LNCaP clone FGC (cell line): ENCODE data around the gene CNTN2.

Experiments used
- DNase-seq: peaks from one replicate; pipeline ENCODE4 v3.0.0-alpha.2; 2011; ENCODE audit warnings: low read depth
- H3K4me3 ChIP-seq: 2 replicates; pipeline ENCODE4 v1.5.1; 2011; ENCODE audit warnings: mild to moderate bottlenecking, low read depth, low read length, control low read depth
- TF ChIP-seq, protein P1 (sequence below): IDR thresholded peaks from 2 replicates; pipeline ENCODE4 v1.5.1; 2012; ENCODE audit warnings: mild to moderate bottlenecking; ENCODE audit not compliant: control insufficient read depth, insufficient read depth; ENCODE audit errors: extremely low read depth

The CNTN2 gene

DNA sequence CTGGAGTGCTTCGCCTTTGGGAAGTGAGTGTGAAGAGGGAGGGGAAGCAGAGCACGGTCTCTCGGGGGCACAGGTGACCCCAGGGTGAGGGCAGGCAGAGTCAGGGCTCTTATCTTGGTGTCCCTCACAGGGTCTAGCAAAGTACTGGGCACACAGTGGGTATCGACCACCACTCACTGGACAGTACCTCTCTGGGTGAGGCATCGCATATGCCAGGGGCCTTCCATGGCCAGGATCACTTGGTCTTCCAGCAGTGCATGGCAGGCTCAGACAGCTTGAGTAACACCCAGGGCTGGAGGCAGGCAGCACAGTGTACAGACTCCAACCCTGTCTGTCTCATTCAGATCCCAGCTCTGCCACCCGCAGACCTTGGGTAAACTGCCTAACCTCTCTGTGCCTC, 16.6 kb downstream of the CNTN2 start:
- TF ChIP-seq, protein P1, sequence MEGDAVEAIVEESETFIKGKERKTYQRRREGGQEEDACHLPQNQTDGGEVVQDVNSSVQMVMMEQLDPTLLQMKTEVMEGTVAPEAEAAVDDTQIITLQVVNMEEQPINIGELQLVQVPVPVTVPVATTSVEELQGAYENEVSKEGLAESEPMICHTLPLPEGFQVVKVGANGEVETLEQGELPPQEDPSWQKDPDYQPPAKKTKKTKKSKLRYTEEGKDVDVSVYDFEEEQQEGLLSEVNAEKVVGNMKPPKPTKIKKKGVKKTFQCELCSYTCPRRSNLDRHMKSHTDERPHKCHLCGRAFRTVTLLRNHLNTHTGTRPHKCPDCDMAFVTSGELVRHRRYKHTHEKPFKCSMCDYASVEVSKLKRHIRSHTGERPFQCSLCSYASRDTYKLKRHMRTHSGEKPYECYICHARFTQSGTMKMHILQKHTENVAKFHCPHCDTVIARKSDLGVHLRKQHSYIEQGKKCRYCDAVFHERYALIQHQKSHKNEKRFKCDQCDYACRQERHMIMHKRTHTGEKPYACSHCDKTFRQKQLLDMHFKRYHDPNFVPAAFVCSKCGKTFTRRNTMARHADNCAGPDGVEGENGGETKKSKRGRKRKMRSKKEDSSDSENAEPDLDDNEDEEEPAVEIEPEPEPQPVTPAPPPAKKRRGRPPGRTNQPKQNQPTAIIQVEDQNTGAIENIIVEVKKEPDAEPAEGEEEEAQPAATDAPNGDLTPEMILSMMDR = no peak
- DNase-seq = no peak
- no peak overlapping the region for H3K4me3 ChIP-seq

DNA sequence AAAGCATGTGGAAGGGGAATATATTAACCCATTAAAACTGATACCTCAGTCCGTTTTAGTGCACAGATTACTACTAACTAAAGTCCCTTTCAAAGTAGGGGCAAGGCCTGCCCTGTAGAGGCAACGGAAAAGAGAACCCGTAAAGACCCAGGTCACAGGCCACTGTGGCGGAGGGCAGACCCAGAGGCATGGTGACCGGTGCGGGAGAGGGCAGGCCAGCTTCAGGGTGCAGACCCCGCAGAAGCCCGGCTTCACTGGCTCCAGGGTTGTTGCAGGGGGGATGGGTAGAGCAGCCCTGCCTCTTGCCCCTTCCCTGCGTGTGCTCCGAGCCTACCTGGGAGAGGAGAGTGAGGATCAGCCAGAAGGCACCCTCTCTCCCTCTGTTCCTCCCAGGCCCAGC, 17.7 kb downstream of the CNTN2 start:
- TF ChIP-seq, protein P1 = no peak
- H3K4me3 ChIP-seq = no peak overlapping the region
- no peak for DNase-seq

DNA sequence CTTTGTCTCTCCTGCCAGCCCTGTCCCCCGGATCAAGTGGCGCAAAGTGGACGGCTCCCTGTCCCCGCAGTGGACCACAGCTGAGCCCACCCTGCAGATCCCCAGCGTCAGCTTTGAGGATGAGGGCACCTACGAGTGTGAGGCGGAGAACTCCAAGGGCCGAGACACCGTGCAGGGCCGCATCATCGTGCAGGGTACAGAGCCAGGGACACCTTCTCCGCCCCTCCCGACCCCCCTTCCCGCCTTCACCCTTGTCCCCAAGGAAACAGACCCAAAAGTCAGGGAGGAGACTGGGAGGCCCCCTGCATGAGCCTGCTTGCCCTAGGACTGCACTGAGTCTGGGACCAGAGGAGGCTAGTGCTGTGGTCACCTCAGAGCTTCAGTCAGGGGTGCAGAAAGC, 18.2 kb downstream of the CNTN2 start:
- DNase-seq = no peak
- no peak overlapping the region for H3K4me3 ChIP-seq
- TF ChIP-seq, protein P1 = no peak

DNA sequence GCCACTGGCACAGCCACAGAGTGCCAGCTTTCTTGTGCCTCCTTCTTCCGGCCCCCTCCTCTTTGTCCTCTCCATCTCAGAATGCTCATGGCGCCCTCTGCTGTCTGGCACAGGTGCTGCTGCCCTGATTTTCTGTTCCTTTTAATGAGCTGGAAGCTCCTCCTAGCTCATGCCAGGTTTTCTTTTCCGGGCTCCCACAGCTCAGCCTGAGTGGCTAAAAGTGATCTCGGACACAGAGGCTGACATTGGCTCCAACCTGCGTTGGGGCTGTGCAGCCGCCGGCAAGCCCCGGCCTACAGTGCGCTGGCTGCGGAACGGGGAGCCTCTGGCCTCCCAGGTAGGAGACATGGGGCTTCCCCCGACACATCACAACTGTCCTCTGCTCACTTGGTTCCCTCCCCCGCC, 18.7 kb downstream of the CNTN2 start:
- TF ChIP-seq, protein P1 = peak; percentile 96
- DNase-seq = peak; percentile 70
- H3K4me3 ChIP-seq = no peak overlapping the region

DNA sequence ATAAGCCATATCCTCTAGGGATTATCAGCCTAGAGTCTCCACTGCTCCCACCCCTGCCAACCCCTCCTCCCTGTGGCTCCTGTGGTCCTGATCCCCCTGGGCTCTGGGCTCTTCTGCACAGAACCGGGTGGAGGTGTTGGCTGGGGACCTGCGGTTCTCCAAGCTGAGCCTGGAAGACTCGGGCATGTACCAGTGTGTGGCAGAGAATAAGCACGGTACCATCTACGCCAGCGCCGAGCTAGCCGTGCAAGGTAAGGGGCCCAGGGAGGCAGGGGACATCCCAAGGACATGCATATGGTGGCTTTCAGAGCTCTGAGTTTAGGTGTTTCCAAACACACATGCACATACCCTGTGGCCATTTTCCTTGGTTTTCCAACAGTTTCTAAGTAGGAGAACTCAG, 19.3 kb downstream of the CNTN2 start:
- TF ChIP-seq, protein P1 = no peak
- no peak for DNase-seq
- no peak overlapping the region for H3K4me3 ChIP-seq

DNA sequence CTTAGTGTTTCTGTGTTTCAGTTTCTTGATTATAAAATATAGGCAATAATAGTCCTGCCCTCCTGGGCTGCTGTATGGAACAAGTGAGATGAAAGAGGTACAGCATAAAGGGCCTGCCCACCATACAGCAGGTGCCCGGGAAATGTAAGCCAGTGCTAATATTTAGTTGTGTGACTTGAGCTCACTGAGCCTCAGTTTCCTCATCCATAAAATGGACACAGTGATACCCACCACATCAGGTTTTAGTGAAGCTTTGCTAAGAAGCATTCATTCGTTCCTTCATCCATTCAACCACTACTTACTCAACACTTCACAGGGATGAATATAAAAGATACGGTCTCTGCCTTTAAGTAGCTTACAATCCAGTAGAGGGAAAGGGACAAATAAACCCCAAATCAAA, 19.9 kb downstream of the CNTN2 start:
- H3K4me3 ChIP-seq = no peak overlapping the region
- TF ChIP-seq, protein P1 = no peak
- DNase-seq = no peak

DNA sequence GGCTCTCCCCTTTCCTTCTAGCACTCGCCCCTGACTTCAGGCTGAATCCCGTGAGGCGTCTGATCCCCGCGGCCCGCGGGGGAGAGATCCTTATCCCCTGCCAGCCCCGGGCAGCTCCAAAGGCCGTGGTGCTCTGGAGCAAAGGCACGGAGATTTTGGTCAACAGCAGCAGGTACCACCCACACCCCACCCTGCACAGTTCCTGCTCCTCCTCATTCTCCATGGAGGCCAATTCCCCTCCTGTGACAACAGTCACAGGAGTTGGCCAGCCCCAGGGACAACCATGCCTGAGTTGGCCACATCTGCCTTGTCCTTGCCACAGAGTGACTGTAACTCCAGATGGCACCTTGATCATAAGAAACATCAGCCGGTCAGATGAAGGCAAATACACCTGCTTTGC, 21.3 kb downstream of the CNTN2 start:
- no peak overlapping the region for H3K4me3 ChIP-seq
- DNase-seq = no peak
- TF ChIP-seq, protein P1 = no peak
